ENCODE results near the gene KLF7.

The KLF7 gene

GRCh38 chr2:207166349-207167098, 776 bp upstream of the KLF7 start:
- peak; percentile 87 for DNase-seq

DNA sequence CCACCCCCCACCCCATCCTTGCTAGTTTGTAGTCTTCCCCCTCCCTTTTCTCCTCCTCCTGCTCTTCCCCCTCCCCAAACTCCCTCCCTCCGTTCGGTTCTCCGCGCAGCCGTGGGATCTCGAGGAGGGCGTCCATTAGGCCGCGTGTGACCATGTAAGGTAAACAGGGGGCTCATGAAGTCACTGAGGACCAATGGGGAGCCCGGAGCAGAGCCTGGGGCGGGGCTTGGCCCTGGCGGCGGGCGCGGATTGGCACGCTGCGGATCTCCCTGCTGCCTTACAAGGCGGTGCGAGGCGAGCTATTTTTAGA, 246 bp upstream of the KLF7 start:
- DNase-seq: peak; percentile 93

DNA sequence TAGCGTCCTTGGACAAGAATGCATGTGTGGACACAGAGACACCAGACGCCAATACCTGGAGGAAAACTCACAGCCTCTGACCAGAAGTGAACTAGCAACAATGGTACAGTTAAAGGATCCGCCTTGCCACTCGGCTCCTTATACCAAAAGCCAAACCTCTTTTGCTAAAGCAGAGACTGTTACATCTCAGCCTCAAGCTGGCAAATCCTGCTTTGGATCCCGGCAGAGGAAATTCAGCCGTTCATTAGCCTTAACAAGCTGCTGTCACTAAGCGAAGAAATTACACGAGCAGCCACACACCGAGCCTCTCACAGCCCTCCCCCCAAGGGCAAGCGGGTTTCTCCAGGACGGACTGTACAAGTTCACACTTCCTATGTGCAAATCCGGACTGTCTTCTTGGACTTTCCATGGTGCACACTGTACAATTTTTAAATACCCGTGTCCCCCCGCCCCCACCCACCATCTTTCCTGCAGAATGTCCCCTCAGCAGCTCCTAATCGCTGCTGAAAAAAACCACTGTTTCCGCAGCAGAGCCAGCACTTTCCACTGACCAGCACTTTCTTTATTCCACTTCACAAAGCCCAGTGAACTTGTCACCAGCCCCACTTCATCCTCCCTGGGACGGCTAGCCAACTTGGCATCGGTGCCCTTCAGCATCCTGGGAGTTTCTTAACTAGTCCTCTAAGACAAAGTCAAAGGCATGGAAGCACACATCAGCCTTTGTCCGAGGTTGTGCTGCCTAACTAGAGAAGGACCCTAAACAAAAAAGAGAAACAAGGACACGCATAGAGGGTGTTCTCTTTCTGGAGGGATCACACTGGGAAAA, 1.5 kb downstream of the KLF7 start:
- DNase-seq: peak; percentile 73

- no peak for DNase-seq
Measured at GRCh38 chr2:207163756-207164005, 2.1 kb downstream of the KLF7 start.

- DNase-seq: no peak
Measured at GRCh38 chr2:207163053-207163755, 2.5 kb downstream of the KLF7 start.

GRCh38 chr2:207162316-207162715, 3.4 kb downstream of the KLF7 start:
- no peak for DNase-seq

DNA sequence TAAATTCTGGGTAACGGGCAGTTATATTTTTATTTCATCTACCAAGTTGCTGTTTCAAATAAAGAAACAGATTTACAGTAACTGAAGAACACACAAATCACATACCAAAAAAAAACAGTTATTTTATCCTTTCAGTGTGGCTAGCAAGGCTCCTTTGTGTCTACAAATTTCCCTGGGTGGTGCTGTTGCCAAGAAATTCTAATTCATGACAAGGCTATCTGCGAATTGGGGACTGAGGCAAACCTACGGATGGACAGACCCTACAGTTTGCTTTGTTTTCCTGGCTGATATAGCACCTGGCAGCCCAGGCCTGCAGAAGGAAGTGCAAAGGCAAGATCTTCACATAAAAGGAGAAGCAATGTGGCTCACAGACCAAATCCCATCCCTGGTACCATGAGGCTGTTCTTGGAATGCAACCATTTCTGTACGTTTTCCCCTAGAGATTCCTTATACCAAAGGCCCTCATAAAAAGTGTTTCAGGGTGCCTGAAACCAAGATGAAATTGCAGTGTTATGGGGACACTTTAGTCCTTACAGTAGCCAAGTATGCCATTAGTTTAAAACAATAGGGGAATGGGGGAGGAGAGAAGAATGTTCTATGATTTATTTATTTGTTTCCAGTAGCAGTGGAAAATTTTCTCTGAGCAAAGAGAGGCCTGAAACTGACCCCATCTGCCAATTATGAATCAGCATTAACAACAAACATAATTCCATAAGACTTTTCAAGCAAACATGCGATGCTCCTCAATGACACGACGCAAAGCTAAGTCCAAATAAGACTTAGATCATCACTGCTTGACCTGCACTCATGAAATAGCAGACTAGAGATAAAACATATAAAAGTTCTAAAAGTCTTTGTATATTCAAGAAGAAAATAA, 4.3 kb downstream of the KLF7 start:
- no peak for DNase-seq

DNA sequence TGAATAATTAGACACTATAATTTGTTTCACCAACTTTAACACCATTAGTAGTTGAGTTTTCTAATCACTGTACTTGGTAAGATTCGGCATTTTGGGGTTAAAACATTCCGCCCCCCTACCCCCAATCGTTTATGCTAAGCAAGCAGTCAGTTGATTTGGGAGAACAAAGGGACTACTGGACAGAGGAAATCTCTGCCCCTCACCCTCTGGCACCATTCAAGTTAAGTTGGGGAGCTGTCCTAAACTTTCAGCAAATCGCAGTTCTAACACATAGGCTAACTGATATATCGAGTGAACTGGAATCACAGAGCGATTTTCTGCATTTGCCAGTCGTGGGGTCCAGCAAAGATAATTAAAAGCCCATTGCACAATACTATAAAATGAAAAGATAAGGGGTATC, 5.6 kb downstream of the KLF7 start:
- DNase-seq: no peak

DNA sequence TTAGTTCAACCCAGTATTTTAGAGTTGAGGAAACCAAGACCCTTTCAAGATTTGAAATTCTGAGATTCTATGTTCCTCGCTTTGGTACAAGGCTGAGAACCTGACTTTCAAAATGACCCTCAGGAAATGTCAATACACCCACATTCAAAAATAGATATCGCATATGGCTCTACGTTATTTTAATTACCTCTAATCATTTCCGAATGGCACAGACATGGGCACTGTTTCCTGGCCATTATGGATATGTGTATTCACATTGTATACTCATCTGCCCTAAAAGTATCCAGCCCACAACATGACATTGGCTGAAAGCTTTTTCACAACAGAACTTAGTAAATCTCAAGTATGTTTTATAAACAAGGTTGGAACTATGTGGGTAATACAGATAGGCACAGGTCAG, 6.7 kb downstream of the KLF7 start:
- DNase-seq: no peak

GRCh38 chr2:207157731-207158130, 8.0 kb downstream of the KLF7 start:
- no peak for DNase-seq

DNA sequence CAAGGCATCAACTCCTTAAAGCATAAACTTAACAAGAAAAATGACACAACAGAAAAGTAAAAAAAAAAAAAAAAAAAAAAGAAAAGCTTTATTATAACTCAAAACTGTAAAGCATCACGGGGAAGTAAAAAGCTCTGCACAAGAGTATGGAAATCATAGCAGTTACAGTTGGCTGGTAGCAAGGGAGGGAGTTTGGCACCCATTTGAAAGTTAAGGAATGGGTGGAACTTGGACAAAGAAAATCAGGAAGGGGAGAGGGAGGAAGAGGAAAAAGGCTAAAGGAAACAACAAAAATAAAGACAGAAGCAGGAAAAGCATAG, 8.6 kb downstream of the KLF7 start:
- no peak for DNase-seq

- no peak for DNase-seq
Measured at GRCh38 chr2:207156451-207157161, 9.1 kb downstream of the KLF7 start.

- DNase-seq: no peak
Measured at GRCh38 chr2:207155516-207156444, 10.0 kb downstream of the KLF7 start.

- DNase-seq: no peak
Measured at GRCh38 chr2:207154556-207155510, 10.9 kb downstream of the KLF7 start.

GRCh38 chr2:207153266-207153975, 12.3 kb downstream of the KLF7 start:
- DNase-seq: no peak

DNA sequence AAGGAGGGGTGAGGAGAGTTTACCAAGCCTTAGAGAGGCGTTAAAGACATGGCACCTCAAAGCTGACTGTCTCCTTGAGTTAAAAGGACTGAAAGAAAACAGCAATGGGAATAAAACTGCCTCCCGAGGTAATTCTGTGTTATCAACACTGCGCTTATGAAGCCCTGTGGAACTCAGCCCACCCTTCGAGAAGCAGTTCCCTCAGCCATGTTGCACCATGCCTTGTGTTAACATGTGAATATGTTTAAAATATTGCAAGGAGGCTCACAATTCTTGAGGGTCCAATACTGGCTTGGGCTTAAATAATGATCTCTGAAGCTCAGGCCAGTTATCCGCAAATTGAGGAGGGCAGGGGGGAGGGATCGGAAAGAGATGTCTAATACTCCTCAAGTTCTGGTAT, 14.7 kb downstream of the KLF7 start:
- DNase-seq: no peak

GRCh38 chr2:207150284-207150683, 15.5 kb downstream of the KLF7 start:
- DNase-seq: no peak

DNA sequence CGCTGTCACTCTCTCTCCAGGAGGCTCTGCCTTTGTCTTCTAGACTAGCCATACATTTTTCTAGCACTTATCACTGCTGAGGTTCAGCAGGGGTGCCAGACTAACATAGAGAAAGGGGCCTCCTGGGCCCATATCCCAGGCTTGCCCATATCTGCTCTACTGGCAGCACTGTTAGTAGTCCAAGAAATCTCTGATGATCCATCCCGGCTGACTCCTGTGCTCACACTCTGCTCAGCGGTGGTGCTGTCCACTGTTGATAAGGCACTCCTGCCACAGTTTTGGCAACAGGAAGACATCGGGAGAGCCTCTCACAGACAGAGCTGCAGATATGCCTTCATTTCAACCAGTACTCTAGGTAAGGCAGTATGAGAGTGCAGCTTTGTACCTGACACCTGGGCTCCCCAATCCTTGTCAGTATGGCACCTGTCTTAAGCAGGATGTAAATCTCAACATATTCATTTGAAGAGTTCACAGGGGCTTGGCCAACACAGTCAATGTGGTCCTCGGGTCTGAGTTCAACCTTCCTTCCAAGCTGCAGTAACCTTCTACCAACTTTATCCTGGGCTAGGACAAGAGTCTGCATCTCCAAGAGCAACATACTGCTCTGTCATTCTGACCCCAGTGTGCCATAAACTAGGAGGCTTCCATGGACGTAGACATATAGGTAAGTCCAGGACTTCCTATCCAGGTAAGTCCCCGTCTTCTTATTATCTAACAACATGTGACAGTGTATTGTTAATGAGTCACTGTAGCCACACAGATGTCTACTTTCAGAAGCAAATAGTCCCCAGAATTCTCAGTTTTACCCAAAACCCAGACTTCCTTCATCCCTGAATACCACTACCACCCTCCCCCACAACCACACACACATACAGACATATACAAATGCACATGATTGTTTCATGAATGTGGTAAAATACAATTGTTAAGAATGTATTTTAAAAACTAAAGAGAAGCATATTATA, 16.2 kb downstream of the KLF7 start:
- DNase-seq: peak; percentile 68

Measured in activated CD8-positive, alpha-beta memory T cell treated with anti-CD3 and anti-CD28 coated beads for 24 hours (primary cell).